ENCODE measurements around the gene PI4K2A. TPM values are rescaled to one million over a fixed set of nuclear protein-coding genes. Genes with fewer than 3 reads are reported as not detected.
"Not testable (repeated sequence)": the region's sequence is repeated elsewhere in the genome, so short reads cannot be mapped to it uniquely, and the experiment has no call there.

The PI4K2A gene
- total RNA-seq, 1 donor from 2014 or later: 17.4 TPM

GRCh38 chr10:97611473-97611872 lies 29.0 kb upstream of the PI4K2A start:
- intact Hi-C loops (cut with micrococcal nuclease): no loop called here
- no peaks in the 10 kb centered on the region for H3K4me1 Mint-ChIP-seq (ENCODE audit: low read depth)
- H3K36me3 Mint-ChIP-seq (ENCODE audit: low read depth): no peaks in the 10 kb centered on the region
- peaks cover 2% of the 10 kb centered on the region for H3K27me3 Mint-ChIP-seq (ENCODE audit: low read depth)
- no peaks in the 10 kb centered on the region for H3K9me3 Mint-ChIP-seq
- H3K4me3 Mint-ChIP-seq (ENCODE audit: low read depth): no peak overlapping the region
- no peak overlapping the region for H3K27ac Mint-ChIP-seq
- DNase-seq (ENCODE audit: low spot score): no peak

- H3K9me3 Mint-ChIP-seq: no peaks in the 10 kb centered on the region
- no peaks in the 10 kb centered on the region for H3K36me3 Mint-ChIP-seq (ENCODE audit: low read depth)
- H3K4me1 Mint-ChIP-seq (ENCODE audit: low read depth): no peaks in the 10 kb centered on the region
- intact Hi-C loops (cut with micrococcal nuclease): no loop called here
- no peak for DNase-seq (ENCODE audit: low spot score)
- no peak overlapping the region for H3K4me3 Mint-ChIP-seq (ENCODE audit: low read depth)
- H3K27me3 Mint-ChIP-seq (ENCODE audit: low read depth): peaks cover under 1% of the 10 kb centered on the region
- no peak overlapping the region for H3K27ac Mint-ChIP-seq
Measured at GRCh38 chr10:97612386-97612785, 28.1 kb upstream of the PI4K2A start.

GRCh38 chr10:97618285-97618684 lies 22.2 kb upstream of the PI4K2A start:
- DNase-seq (ENCODE audit: low spot score): no peak
- no peaks in the 10 kb centered on the region for H3K27me3 Mint-ChIP-seq (ENCODE audit: low read depth)
- H3K27ac Mint-ChIP-seq: no peak overlapping the region
- intact Hi-C loops (cut with micrococcal nuclease): no loop called here
- no peaks in the 10 kb centered on the region for H3K4me1 Mint-ChIP-seq (ENCODE audit: low read depth)
- H3K4me3 Mint-ChIP-seq (ENCODE audit: low read depth): no peak overlapping the region
- H3K9me3 Mint-ChIP-seq: no peaks in the 10 kb centered on the region
- H3K36me3 Mint-ChIP-seq (ENCODE audit: low read depth): no peaks in the 10 kb centered on the region

GRCh38 chr10:97618733-97619132 lies 21.7 kb upstream of the PI4K2A start:
- Mint-ChIP-seq H3K9me3 (no peaks in the 10 kb centered on the region), H3K4me3 (ENCODE audit: low read depth) (no peak overlapping the region), H3K36me3 (ENCODE audit: low read depth) (no peaks in the 10 kb centered on the region), H3K4me1 (ENCODE audit: low read depth) (no peaks in the 10 kb centered on the region), H3K27ac (no peak overlapping the region), H3K27me3 (ENCODE audit: low read depth) (no peaks in the 10 kb centered on the region)
- no peak for DNase-seq (ENCODE audit: low spot score)
- intact Hi-C loops (cut with micrococcal nuclease): no loop called here

- Mint-ChIP-seq H3K4me3 (ENCODE audit: low read depth) (no peak overlapping the region), H3K27ac (no peak overlapping the region), H3K27me3 (ENCODE audit: low read depth) (peaks cover 2% of the 10 kb centered on the region), H3K4me1 (ENCODE audit: low read depth) (no peaks in the 10 kb centered on the region), H3K36me3 (ENCODE audit: low read depth) (no peaks in the 10 kb centered on the region), H3K9me3 (no peaks in the 10 kb centered on the region)
- intact Hi-C loops (cut with micrococcal nuclease): no loop called here
- DNase-seq (ENCODE audit: low spot score): no peak
Measured at GRCh38 chr10:97623277-97623676, 17.2 kb upstream of the PI4K2A start.

GRCh38 chr10:97627731-97628130 lies 12.7 kb upstream of the PI4K2A start:
- H3K4me1 Mint-ChIP-seq (ENCODE audit: low read depth): peaks cover 2% of the 10 kb centered on the region
- H3K36me3 Mint-ChIP-seq (ENCODE audit: low read depth): no peaks in the 10 kb centered on the region
- intact Hi-C loops (cut with micrococcal nuclease): no loop called here
- H3K27me3 Mint-ChIP-seq (ENCODE audit: low read depth): peaks cover 2% of the 10 kb centered on the region
- H3K4me3 Mint-ChIP-seq (ENCODE audit: low read depth): no peak overlapping the region
- DNase-seq (ENCODE audit: low spot score): no peak
- H3K27ac Mint-ChIP-seq: no peak overlapping the region
- no peaks in the 10 kb centered on the region for H3K9me3 Mint-ChIP-seq

- Mint-ChIP-seq H3K36me3 (ENCODE audit: low read depth) (no peaks in the 10 kb centered on the region), H3K4me3 (ENCODE audit: low read depth) (no peak overlapping the region), H3K9me3 (no peaks in the 10 kb centered on the region), H3K27me3 (ENCODE audit: low read depth) (peaks cover 2% of the 10 kb centered on the region), H3K4me1 (ENCODE audit: low read depth) (peaks cover 4% of the 10 kb centered on the region), H3K27ac (no peak overlapping the region)
- intact Hi-C loops (cut with micrococcal nuclease): no loop called here
- DNase-seq (ENCODE audit: low spot score): no peak
Measured at GRCh38 chr10:97628228-97628627, 12.2 kb upstream of the PI4K2A start.

- Mint-ChIP-seq H3K9me3 (no peaks in the 10 kb centered on the region), H3K4me3 (ENCODE audit: low read depth) (no peak overlapping the region), H3K27ac (no peak overlapping the region), H3K27me3 (ENCODE audit: low read depth) (no peaks in the 10 kb centered on the region), H3K4me1 (ENCODE audit: low read depth) (peaks cover 12% of the 10 kb centered on the region), H3K36me3 (ENCODE audit: low read depth) (no peaks in the 10 kb centered on the region)
- intact Hi-C loops (cut with micrococcal nuclease): no loop called here
- no peak for DNase-seq (ENCODE audit: low spot score)
Measured at GRCh38 chr10:97629289-97629688, 11.2 kb upstream of the PI4K2A start.

- no peak overlapping the region for H3K4me3 Mint-ChIP-seq (ENCODE audit: low read depth)
- DNase-seq (ENCODE audit: low spot score): no peak
- H3K27ac Mint-ChIP-seq: no peak overlapping the region
- intact Hi-C loops (cut with micrococcal nuclease): no loop called here
- H3K27me3 Mint-ChIP-seq (ENCODE audit: low read depth): no peaks in the 10 kb centered on the region
- peaks cover 12% of the 10 kb centered on the region for H3K4me1 Mint-ChIP-seq (ENCODE audit: low read depth)
- no peaks in the 10 kb centered on the region for H3K9me3 Mint-ChIP-seq
- H3K36me3 Mint-ChIP-seq (ENCODE audit: low read depth): no peaks in the 10 kb centered on the region
Measured at GRCh38 chr10:97631098-97631497, 9.4 kb upstream of the PI4K2A start.

GRCh38 chr10:97632949-97633884 lies 7.3 kb upstream of the PI4K2A start, which contains the start of gene MORN4:
MORN4 (minus strand) TSS chr10:97633500; CDS start chr10:97619653, 13,847 bp downstream.
- Mint-ChIP-seq H3K36me3 (ENCODE audit: low read depth) (no peaks in the 10 kb centered on the region), H3K27ac (peak within 1 kb of the TSS; percentile 82), H3K4me3 (ENCODE audit: low read depth) (peak within 1 kb of the TSS; percentile 95), H3K4me1 (ENCODE audit: low read depth) (peaks cover 12% of the 10 kb centered on the region), H3K9me3 (no peaks in the 10 kb centered on the region), H3K27me3 (ENCODE audit: low read depth) (no peaks in the 10 kb centered on the region)
- peak; percentile 88 for DNase-seq (ENCODE audit: low spot score)
- intact Hi-C loops (cut with micrococcal nuclease): no loop called here

GRCh38 chr10:97633921-97634320 lies 6.5 kb upstream of the PI4K2A start:
- Mint-ChIP-seq H3K4me3 (ENCODE audit: low read depth) (peak overlapping the region; percentile 95), H3K27ac (peak overlapping the region; percentile 82), H3K27me3 (ENCODE audit: low read depth) (no peaks in the 10 kb centered on the region), H3K9me3 (no peaks in the 10 kb centered on the region), H3K36me3 (ENCODE audit: low read depth) (no peaks in the 10 kb centered on the region), H3K4me1 (ENCODE audit: low read depth) (peaks cover 12% of the 10 kb centered on the region)
- peak; percentile 11 for DNase-seq (ENCODE audit: low spot score)
- intact Hi-C loops (cut with micrococcal nuclease): no loop called here

GRCh38 chr10:97635577-97635976 lies 4.9 kb upstream of the PI4K2A start:
- peaks cover 16% of the 10 kb centered on the region for H3K4me1 Mint-ChIP-seq (ENCODE audit: low read depth)
- H3K27me3 Mint-ChIP-seq (ENCODE audit: low read depth): no peaks in the 10 kb centered on the region

GRCh38 chr10:97639090-97639489 lies 1.4 kb upstream of the PI4K2A start:
- Mint-ChIP-seq H3K4me1 (ENCODE audit: low read depth) (peaks cover 19% of the 10 kb centered on the region), H3K36me3 (ENCODE audit: low read depth) (peaks cover 12% of the 10 kb centered on the region)
- intact Hi-C loops (cut with micrococcal nuclease); H3K4me3 Mint-ChIP-seq (ENCODE audit: low read depth); DNase-seq (ENCODE audit: low spot score); H3K9me3 Mint-ChIP-seq; H3K27ac Mint-ChIP-seq; H3K27me3 Mint-ChIP-seq (ENCODE audit: low read depth): not testable (repeated sequence)

More at GRCh38 chr10:97635577-97635976, 4.9 kb upstream of the PI4K2A start:
- Mint-ChIP-seq H3K27ac (no peak overlapping the region), H3K36me3 (ENCODE audit: low read depth) (no peaks in the 10 kb centered on the region), H3K9me3 (no peaks in the 10 kb centered on the region), H3K4me3 (ENCODE audit: low read depth) (no peak overlapping the region)
- intact Hi-C loops (cut with micrococcal nuclease): no loop called here
- DNase-seq (ENCODE audit: low spot score): no peak

Data from activated T-helper 2 cell treated with anti-CD3 and anti-CD28 coated beads, Interferon-gamma antibody, Interleukin-2, Interleukin-4, amounts not matched to agents 10 μg/mL and 5 μg/mL and 100 μg/mL, durations not matched to agents 14 hours and 24 hours and 36 hours (primary cell).